ENCODE data around the gene ZNF626.

GRCh38 chr19:20612711-20613316 is 48.6 kb downstream of the ZNF626 start:
- TF ChIP-seq CTCF (IDR thresholded peaks at IDR 0.05) (no peak), POLR2A (IDR thresholded peaks at IDR 0.05; ENCODE audit: low read depth) (no peak), EP300 (IDR thresholded peaks at IDR 0.05) (no peak), POLR2AphosphoS5 (IDR thresholded peaks at IDR 0.05) (no peak)

All from esophagus muscularis mucosa (tissue), 4 donors.